ENCODE measurements around the gene FAM83G. TPM values are rescaled to one million over a fixed set of nuclear protein-coding genes. Genes with fewer than 3 reads are reported as not detected.

FAM83G gene
- total RNA-seq, 2 donors from 2014 or later: 24.2 to 27.0 TPM

DNA sequence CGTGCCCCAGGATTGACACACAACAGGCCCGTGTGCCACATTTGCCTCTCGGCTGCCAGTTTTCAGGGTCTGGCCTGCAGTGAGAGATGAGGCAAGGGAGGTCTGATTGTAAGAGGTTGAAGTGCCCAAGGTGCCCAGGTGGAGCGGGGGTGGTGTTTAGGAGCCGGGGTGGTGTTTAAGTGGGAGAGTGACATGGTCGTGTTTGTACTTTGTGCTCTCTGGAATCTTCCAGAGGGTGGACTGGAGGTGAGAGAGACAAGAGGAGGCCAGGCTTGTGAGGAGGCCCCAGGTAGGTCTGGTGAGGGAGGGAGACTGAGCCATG is 42.1 kb downstream of the FAM83G start:
- 76 to 88% methylated on average over 4 to 6 of the region's 6 CpGs for WGBS, 2 experiments (ENCODE audit: insufficient coverage in 1 of 2, insufficient read length in 1 of 2)
- Mint-ChIP-seq H3K4me1 (peaks cover 11% of the 10 kb centered on the region), H3K9me3 (no peaks in the 10 kb centered on the region), H3K27me3 (ENCODE audit: insufficient read depth) (no peaks in the 10 kb centered on the region), H3K36me3 (ENCODE audit: low read depth) (no peaks in the 10 kb centered on the region), H3K4me3 (no peak overlapping the region), H3K27ac (no peak overlapping the region)
- H3K9me3 ChIP-seq (ENCODE audit: control insufficient read depth, low read length): no peaks in the 10 kb centered on the region
- no peak overlapping the region for H3K4me3 ChIP-seq (ENCODE audit: low read length)
- TF ChIP-seq, protein P1, sequence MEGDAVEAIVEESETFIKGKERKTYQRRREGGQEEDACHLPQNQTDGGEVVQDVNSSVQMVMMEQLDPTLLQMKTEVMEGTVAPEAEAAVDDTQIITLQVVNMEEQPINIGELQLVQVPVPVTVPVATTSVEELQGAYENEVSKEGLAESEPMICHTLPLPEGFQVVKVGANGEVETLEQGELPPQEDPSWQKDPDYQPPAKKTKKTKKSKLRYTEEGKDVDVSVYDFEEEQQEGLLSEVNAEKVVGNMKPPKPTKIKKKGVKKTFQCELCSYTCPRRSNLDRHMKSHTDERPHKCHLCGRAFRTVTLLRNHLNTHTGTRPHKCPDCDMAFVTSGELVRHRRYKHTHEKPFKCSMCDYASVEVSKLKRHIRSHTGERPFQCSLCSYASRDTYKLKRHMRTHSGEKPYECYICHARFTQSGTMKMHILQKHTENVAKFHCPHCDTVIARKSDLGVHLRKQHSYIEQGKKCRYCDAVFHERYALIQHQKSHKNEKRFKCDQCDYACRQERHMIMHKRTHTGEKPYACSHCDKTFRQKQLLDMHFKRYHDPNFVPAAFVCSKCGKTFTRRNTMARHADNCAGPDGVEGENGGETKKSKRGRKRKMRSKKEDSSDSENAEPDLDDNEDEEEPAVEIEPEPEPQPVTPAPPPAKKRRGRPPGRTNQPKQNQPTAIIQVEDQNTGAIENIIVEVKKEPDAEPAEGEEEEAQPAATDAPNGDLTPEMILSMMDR (conservative IDR thresholded peaks at IDR 0.05): no peak
- no peak overlapping the region for H3K27ac ChIP-seq (ENCODE audit: low read depth, low read length)
- no peaks in the 10 kb centered on the region for H3K27me3 ChIP-seq (ENCODE audit: control insufficient read depth, insufficient read depth, low read length, poor library complexity, severe bottlenecking)
- H3K36me3 ChIP-seq (ENCODE audit: control insufficient read depth, insufficient read depth, low read length): no peaks in the 10 kb centered on the region
- H3K4me1 ChIP-seq (ENCODE audit: control insufficient read depth, insufficient read depth, low read length): no peaks in the 10 kb centered on the region
- DNase-seq: no peak
- H3K9ac ChIP-seq (ENCODE audit: extremely low read depth, low read length, poor library complexity, severe bottlenecking): no peak overlapping the region

DNA sequence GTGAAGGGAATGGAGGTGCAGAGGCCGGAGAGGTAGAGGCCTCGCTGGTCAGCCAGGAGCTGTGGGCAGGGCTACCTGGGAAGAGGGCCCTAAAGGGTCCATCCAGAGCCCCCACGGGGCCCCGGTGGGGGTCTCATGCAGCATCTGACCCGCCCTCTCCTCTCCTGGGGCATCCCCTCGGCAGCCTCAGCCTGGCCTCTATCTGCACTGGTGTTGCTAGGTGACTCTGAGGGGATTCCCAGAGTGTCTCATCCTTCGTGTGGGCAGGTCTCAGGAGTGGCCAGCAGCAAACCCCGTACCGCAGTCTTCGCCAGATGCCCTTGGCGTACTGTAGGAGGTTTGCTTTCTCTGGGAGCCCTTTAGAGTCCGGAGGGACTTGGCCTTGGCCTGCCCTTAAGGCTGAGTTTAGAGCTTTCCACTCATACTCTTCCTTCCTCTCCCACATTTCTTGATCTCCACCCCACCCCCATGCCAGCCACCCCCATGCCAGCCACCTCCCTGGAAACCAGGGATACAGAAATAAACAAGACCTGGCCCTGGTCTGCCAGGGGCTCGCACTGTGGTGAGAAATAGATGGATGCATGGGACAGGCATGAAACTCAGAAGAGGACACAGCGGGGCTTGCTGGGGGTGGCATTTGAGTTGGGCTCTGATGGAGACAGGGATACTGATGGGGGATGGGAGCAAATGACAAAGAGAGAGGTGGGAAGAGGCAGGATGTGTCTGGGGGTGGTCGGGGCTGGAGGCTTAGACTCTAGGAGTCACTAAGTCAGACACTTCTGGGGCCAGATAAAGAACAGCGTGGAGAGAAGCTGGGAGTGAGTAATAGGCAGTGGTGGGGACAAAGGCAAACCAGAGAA is 42.7 kb downstream of the FAM83G start:
- Mint-ChIP-seq H3K4me3 (no peak overlapping the region), H3K9me3 (no peaks in the 10 kb centered on the region), H3K27me3 (ENCODE audit: insufficient read depth) (no peaks in the 10 kb centered on the region), H3K36me3 (ENCODE audit: low read depth) (no peaks in the 10 kb centered on the region), H3K27ac (no peak overlapping the region), H3K4me1 (peaks cover 7% of the 10 kb centered on the region)
- TF ChIP-seq, protein P1 (conservative IDR thresholded peaks at IDR 0.05): no peak
- no peaks in the 10 kb centered on the region for H3K4me1 ChIP-seq (ENCODE audit: control insufficient read depth, insufficient read depth, low read length)
- no peak overlapping the region for H3K4me3 ChIP-seq (ENCODE audit: low read length)
- H3K27ac ChIP-seq (ENCODE audit: low read depth, low read length): no peak overlapping the region
- DNase-seq: no peak
- 87 to 90% methylated on average over 10 to 16 of the region's 16 CpGs for WGBS, 2 experiments (ENCODE audit: insufficient coverage in 1 of 2, insufficient read length in 1 of 2)
- H3K27me3 ChIP-seq (ENCODE audit: control insufficient read depth, insufficient read depth, low read length, poor library complexity, severe bottlenecking): no peaks in the 10 kb centered on the region
- no peaks in the 10 kb centered on the region for H3K9me3 ChIP-seq (ENCODE audit: control insufficient read depth, low read length)
- no peaks in the 10 kb centered on the region for H3K36me3 ChIP-seq (ENCODE audit: control insufficient read depth, insufficient read depth, low read length)
- H3K9ac ChIP-seq (ENCODE audit: extremely low read depth, low read length, poor library complexity, severe bottlenecking): no peak overlapping the region

DNA sequence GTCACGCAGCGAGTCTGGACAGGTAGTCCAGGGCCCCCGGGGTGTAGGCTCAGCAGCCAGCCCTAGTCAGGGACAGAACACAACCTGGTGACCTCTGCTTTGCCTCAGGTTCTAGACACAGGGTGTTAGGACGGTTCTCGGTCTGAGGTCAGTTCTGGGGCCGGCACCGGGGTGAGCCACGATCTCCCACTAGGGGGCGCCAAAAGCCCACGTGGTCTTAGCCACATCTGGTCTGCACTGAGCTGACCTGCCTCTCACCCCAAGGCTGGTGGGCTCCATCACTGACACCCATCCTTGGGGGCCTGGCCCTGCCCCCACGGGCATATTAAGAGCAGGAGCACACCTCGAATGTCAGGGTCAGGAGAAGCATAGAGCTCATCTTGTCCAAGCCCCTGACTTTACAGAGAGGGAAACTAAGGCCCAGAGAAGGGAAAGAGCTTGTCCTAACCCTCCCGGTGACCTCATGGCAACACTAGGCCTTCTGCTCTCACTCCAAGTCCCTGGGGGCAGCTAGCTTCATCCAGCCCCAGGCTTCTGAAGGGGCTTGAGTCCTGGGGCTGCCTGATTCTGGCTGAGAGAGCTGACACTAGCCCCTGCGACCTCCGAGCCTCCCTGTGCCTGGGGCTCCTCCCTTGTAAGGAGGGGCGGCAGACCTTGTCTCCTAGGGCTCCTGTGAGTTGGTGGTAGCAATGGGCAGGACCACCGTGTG is 43.6 kb downstream of the FAM83G start:
- H3K27me3 ChIP-seq (ENCODE audit: control insufficient read depth, insufficient read depth, low read length, poor library complexity, severe bottlenecking): no peaks in the 10 kb centered on the region
- H3K27ac Mint-ChIP-seq: no peak overlapping the region

More for the DNA sequence above, 43.6 kb downstream of the FAM83G start:
- Mint-ChIP-seq H3K4me1 (peaks cover 7% of the 10 kb centered on the region), H3K27me3 (ENCODE audit: insufficient read depth) (no peaks in the 10 kb centered on the region), H3K9me3 (no peaks in the 10 kb centered on the region), H3K4me3 (no peak overlapping the region), H3K36me3 (ENCODE audit: low read depth) (no peaks in the 10 kb centered on the region)
- no peak overlapping the region for H3K9ac ChIP-seq (ENCODE audit: extremely low read depth, low read length, poor library complexity, severe bottlenecking)
- TF ChIP-seq, protein P1 (conservative IDR thresholded peaks at IDR 0.05): peak; percentile 96
- DNase-seq: peak; percentile 98
- no peaks in the 10 kb centered on the region for H3K9me3 ChIP-seq (ENCODE audit: control insufficient read depth, low read length)
- no peak overlapping the region for H3K4me3 ChIP-seq (ENCODE audit: low read length)
- H3K27ac ChIP-seq (ENCODE audit: low read depth, low read length): no peak overlapping the region
- 13 to 40% methylated on average over 3 to 17 of the region's 17 CpGs for WGBS, 2 experiments (ENCODE audit: insufficient coverage in 1 of 2, insufficient read length in 1 of 2)
- H3K4me1 ChIP-seq (ENCODE audit: control insufficient read depth, insufficient read depth, low read length): no peaks in the 10 kb centered on the region
- no peaks in the 10 kb centered on the region for H3K36me3 ChIP-seq (ENCODE audit: control insufficient read depth, insufficient read depth, low read length)
